H1 (cell line): ENCODE data around the gene IPO7. TPM values are rescaled to one million over a fixed set of nuclear protein-coding genes. Genes with fewer than 3 reads are reported as not detected.

Source experiments
- CHD7 ChIP-seq: fragments of 300-600 bp; sonication (generic); IDR thresholded peaks from 2 replicates; pipeline ENCODE4 v1.7.1; 2012; ENCODE audit warnings: low read length, moderate library complexity, mild to moderate bottlenecking, inconsistent platforms; ENCODE audit not compliant: insufficient replicate concordance
- EZH2 ChIP-seq: fragments of 200-600 bp; sonication (generic); IDR thresholded peaks from 2 replicates; pipeline ENCODE4 v1.7.1; 2012; ENCODE audit warnings: low read depth, mild to moderate bottlenecking, moderate library complexity, low read length, inconsistent platforms; ENCODE audit not compliant: severe bottlenecking
- PHF8 ChIP-seq: fragments of 200-600 bp; sonication (generic); conservative IDR thresholded peaks from 2 replicates; pipeline ENCODE4 v1.7.1; 2012; ENCODE audit warnings: low read depth, mild to moderate bottlenecking, inconsistent platforms, low read length, moderate library complexity
- RFX5 ChIP-seq: IDR thresholded peaks from 2 replicates; pipeline ENCODE4 v1.6.1; 2011; ENCODE audit warnings: low read depth, low read length, improper control_type of control experiment, borderline replicate concordance
- SIRT6 ChIP-seq: IDR thresholded peaks from one replicate; pipeline ENCODE4 v1.7.1; 2012; ENCODE audit warnings: low read length, inconsistent platforms
- SRF ChIP-seq: IDR thresholded peaks from 2 replicates; pipeline ENCODE4 v1.6.1; 2011; ENCODE audit warnings: mild to moderate bottlenecking, low read depth, low read length, moderate library complexity
- SUZ12 ChIP-seq: fragments of 200-600 bp; sonication (generic); IDR thresholded peaks from 2 replicates; pipeline ENCODE4 v1.6.1; 2012; ENCODE audit warnings: mild to moderate bottlenecking, inconsistent platforms, low read length, moderate library complexity, mixed read lengths
- TAF7 ChIP-seq: optimal IDR thresholded peaks from 2 replicates; pipeline ENCODE3; 2011; ENCODE audit warnings: low read depth, mild to moderate bottlenecking, inconsistent platforms, low read length, moderate library complexity, borderline replicate concordance
- polyA plus RNA-seq, 7 experiments: library from polyadenylated mRNA; depleted of rRNA in 3 of 7; stranded (reverse) in 5 of 7; unstranded in 2 of 7; fragments of >200 nt in 5 of 7; fragments of 200-250 nt in 2 of 7; gene quantifications; 1 replicate in 5 of 7; 2 replicates in 1 of 7; 4 replicates in 1 of 7; pipeline versions ENCODE4 v1.2.1 to v1.2.3, GENCODE V29; 2011 to 2013; ENCODE audit warnings: missing spikeins in 2 of 7, mixed read lengths in 2 of 7
- total RNA-seq: library from RNA; stranded (reverse); fragmentation: NEBNext Ultra II Directional; extraction: Animal tissue kit (Norgen Biotek cat#: 25700); gene quantifications from 2 replicates; pipeline ENCODE4 v1.2.1, GENCODE V29; 2021
- TF ChIP-seq, protein P1 (sequence below): IDR thresholded peaks from 2 replicates; pipeline ENCODE4 v1.6.1; 2011; ENCODE audit warnings: low read length, improper control_type of control experiment

Gene IPO7
- total and polyA plus RNA-seq, 2 of the 8 experiments (the other 6 are each of a cell fraction or from before 2014, with no cell fraction given): 45.9 to 259 TPM

DNA sequence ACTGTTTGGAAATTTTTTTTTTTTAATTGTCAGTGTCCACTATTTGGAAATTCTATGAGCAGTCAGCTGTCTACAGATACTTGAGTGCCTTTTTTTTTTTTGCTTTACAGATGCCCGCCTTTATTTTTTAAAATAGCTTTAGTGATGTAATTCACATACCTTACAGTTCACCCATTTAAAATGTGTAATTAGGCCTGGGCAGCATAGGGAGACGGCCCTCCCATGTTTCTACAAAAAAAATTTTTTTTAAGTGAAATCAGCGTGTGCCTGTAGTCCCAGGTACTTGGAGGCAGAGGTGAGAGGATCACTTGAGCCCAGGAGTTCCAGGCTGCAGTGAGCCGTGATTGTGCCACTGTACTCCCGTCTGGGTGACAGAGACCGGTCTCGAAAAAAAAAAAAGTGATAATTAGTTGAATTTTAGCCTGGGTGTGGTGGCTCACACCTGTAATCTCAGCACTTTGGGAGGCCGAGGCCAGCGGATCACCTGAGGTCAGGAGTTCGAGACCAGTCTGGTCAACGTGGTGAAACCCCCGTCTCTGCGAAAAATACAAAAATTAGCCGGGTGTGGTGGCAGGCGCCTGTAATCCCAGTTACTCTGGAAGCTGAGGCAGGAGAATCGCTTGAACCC is 77.8 kb downstream of the IPO7 start (continued):
- TF ChIP-seq CHD7: no peak
- TF ChIP-seq SUZ12: no peak
- no peak for TF ChIP-seq RFX5
- no peak for TF ChIP-seq PHF8
- TF ChIP-seq, protein P1, sequence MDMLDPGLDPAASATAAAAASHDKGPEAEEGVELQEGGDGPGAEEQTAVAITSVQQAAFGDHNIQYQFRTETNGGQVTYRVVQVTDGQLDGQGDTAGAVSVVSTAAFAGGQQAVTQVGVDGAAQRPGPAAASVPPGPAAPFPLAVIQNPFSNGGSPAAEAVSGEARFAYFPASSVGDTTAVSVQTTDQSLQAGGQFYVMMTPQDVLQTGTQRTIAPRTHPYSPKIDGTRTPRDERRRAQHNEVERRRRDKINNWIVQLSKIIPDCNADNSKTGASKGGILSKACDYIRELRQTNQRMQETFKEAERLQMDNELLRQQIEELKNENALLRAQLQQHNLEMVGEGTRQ: no peak
- no peak for TF ChIP-seq SRF
- TF ChIP-seq SIRT6: no peak
- TF ChIP-seq TAF7: no peak
- TF ChIP-seq EZH2: no peak
